NOMO-1 treated with DMSO at 0.1 percent for 48 hours (cell line): ENCODE data around the gene CLDN9.

ENCODE experiments used
- DNase-seq: peaks from one replicate; lab custom pipeline; 2025; ENCODE audit not compliant: unreplicated experiment; lab: John Stamatoyannopoulos, UW

Gene CLDN9

DNA sequence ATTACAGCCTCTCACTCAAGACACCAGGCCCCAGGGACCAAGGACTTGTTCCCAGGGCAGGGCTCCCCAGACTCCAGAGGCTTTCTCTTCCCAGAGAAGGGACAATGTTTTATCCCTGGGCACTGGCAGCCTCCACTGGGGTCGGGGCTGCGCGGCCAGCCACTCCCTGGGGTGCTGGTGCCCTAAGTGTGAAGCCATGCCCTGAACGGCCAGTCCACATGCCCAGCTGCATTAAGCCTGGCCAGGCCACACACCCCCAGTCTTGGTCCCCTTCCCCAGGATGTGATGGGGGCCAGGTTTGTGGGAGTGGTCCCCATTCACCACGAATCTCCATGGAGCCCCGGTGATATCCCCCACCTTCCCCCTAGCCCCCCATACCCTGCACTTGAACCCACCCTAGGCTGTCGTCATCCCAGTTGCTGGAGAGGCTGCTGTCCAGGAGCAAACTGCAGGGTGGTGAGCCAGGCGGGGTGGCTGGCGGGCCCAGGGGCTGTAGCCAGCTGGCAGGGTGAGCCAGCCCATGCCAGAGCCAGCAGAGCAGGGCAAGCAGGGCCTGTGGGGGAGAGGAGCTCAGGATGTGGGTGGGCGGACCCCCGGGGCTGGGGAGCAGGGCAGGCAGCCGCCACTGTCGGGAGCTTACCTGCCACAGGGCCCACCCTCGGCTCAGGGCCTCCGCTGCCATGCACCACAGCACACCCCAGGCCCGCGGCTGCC is 39.0 kb upstream of the CLDN9 start:
- DNase-seq = no peak

DNA sequence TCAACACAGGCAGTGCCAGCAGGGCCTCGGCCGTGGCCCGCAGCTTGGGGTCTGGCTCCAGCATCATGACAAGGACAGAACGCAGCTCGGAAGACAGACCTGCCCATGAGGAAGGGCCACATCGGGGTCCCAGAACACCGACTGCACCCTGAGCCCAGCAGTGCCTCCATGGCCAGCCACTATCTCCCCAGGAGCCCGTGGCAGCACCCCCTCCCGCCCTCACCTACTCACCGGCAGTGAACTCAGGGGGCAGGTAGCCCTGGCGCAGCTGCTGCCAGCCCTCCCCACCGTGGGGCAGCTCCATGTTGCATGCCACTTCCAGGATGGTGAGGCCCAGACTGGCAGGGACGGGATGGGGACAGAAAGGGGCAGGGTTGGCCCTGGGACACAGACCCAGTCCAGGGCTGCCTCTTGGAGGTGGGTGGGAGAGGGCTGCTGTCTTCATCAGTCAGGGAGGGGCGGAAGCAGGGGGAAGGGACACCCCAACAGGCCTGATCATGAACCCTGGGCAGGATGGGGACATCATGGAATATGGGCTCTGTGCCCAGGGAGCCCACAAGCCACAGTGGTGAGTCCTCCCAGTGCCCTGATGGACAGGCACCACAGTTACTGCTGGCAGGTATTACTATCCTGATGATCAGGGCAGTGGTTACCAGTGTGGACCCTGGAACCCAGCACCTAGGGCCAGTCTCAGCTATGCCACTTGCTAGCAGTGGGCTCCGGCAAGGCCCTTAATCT is 38.2 kb upstream of the CLDN9 start:
- DNase-seq = no peak

DNA sequence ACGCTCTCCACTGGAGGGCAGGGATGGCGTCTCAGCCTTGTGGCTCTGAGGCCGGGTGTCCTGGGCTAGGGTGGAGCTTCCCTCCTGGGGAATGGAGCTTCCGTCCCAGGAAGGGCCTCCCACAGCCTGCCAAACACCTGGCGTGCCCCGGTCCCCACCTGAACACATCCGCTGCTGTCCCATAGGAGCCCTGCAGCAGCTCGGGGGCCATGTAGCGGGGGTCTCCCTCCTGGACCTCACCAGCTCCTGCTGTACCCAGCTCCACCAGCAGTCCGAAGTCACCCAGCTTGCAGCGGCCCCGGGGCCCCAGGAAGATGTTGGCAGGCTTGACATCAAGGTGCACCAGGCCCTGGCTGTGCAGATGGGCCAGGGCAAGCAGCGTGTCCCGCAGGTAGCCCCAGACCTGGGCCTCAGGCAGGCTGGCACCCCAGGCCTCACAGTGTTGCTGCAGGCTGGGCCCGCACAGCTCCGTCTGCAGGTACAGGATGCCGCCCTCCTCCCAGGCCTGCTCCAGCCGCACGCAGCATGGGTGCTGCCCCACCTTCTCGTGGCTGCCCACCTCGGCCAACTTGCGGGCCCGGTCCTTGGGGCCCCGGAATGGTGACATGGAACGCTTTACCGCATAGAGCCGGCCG is 37.4 kb upstream of the CLDN9 start:
- no peak for DNase-seq

DNA sequence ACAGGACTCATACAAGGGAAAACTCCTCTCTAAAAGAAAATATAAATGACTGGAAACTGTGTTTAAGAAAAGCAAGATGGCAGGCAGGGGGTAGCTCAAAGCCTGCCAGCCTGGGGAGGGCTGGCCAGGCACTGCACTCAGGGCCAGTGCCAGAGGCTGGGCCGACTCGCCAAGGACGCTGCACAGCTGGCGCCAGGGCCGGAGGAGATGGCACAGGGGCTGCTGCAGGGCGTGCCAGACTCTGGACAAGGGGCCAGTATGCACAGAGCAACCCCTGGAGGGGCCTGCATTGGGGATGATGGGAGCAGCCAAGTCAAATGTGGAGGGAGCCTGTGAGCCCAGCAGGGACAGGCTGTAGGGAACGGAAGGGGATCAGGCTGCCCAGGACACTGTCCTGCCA is 36.5 kb upstream of the CLDN9 start:
- DNase-seq = no peak

DNA sequence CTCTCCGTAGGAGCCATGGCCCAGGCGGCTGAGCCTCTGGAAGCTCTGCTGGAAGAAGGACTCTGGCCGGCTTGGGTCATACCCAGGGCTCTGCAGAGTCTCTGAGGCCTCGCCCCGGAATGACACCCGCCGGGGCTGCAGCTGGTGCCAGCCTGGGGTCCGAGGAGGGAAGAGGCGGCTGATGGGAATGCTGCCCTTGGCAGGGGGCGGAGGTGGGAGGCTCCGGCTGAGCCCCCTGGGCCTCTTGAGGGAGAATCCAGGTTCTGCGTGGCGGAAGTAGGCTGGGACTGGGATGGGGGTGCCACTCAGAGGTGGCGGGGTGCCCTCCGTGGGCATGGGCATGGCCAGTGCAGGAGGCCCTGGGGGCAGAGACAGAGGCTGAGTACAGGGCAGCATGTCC is 36.0 kb upstream of the CLDN9 start:
- no peak for DNase-seq

DNA sequence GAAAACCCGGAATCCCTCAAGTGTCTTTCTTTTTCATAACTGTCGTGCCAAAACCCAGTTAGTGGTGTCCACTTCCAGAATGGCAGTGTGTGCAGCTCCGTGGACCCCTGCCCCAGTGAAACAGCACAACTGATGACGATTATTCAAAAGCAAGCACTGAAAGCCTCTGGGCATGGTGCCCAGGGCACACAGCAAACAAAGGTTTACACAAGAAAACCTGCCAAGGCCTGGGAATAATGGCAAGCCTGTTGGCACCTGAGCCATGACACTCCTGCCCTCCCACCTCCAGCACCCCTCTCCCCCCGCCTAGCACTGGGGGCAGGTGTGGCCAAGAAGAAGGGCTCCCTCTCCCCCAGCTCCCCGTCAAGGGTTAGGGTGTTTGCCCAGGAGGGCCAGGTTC is 35.3 kb upstream of the CLDN9 start:
- DNase-seq = no peak

DNA sequence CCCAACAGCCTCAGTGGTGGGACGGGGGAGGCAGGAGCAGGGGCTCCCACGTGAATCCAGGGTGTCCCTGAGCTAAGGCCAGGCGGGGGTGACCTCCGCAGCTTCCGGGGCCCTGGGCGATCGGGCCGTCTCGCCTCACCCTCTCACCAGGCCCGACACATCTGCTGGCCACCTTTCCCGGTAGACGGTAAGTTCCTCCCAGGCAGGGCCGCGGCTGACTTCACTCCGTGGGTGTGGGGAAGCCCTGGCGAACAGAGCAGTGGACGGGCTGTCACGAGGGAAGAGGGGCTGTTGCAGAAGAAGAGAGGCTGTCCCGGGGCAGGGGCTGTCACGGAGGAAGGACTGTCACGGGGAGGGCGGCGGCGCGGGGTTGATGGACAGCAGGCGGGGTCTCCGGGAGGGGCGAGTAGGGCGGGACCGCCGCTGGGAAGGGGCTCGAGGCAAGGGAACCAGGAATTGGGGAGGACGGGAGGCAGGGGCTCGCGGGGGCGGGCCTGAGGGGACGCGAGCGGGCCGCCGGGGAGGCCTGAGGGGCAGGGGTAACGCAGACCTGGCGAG is 33.0 kb upstream of the CLDN9 start:
- peak; percentile 10 for DNase-seq

DNA sequence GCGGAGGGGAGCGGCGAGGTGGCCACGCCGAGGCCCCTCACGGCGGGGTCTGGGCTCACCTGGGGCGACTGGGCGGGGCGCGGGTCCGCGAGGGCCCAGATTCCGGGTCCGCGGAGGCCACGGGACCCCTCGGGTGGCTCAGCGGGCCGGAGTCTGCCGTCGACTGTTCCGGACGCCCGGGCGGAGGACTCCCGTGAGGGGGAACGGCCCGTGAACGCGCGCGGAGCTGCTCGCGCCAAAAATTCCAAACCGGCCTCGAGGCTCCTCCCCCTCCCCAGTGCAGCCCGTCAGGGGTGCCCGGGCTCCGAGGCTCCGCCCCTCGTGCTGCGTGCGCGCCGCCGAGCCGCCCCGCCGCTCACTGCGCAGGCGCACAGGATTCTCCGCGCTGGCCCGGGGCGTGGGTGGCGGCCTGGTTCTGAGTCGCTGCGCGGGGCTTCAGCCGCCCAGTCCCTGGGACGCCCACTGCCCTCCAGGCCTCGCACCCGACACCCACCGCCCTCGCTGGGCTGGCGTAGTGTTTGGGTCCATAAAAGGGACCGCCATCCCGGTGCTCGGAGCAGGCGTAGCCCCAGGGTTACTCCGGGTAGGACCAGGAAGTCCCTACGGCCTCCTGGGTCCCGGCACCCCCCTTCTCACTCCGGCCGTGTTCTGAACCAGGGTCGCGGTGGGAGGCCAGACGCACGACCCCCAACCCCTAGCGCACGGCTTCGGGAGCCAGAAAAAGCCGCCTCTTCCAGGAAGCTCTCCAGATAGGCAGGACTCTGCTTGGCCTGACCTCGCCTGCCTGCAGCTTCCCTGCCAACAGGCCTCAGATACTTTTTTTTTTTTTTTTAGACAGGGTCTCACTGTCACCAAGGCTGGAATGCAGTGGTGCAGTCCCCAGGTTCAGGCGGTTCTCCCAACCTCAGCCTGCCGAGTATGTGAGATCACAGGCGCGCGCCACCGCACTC is 32.2 kb upstream of the CLDN9 start, which contains the start of gene PKMYT1:
Gene PKMYT1 (minus strand): TSS at position 220 of the 950 bp plus-strand sequence. CDS start 789 bp downstream, outside the sequence.
- peak; percentile 86 for DNase-seq

DNA sequence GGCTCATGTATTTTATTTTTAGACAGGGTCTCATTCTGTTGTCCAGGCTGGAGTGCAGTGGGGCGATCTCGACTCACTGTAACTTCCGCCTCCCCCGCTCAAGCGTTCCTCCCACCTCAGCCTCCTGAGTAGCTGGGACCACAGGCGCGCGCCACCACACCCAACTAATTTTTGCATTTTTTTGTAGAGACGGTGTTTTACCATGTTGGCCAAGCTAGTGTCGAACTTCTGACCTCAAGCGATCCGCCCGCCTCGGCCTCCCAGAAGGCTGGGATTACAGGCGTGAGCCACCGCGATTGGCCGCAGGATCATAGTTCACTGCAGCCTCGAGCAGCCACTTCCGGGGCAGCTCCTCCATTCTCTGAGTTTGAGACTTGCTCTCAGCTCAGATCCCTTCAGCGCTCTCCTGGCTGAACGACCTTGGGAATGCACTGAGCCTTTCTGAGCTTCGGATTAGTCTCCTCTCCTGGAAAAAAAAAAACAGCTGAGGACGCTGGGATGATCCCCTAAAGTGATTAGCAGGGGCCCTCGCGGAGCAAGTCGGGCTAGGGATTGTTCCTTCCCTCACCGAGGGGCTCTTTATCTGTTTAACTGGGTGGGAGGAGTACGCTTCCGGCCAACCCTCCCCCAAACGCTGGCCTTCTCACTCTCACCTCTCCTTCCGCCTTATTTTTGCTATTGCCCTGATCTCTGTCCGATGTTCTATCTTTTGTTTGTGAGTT is 31.4 kb upstream of the CLDN9 start:
- no peak for DNase-seq

DNA sequence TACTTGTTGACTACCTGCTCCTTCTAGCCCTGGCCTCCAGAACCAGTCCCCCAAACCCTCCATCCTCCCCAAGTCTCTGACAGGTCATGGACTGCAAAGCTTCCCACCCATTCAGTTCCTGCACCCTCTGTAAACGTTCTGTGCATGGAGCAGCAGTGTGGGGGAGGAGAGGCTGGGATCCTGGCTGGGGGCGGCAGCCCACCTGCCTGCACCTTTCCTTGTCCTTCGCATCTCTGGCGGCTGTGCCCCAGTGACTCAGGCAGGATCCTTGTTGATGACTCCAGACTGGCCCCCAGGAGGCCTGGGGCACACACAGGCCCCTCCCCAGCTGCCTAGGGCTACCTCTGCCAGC is 30.8 kb upstream of the CLDN9 start:
- no peak for DNase-seq

DNA sequence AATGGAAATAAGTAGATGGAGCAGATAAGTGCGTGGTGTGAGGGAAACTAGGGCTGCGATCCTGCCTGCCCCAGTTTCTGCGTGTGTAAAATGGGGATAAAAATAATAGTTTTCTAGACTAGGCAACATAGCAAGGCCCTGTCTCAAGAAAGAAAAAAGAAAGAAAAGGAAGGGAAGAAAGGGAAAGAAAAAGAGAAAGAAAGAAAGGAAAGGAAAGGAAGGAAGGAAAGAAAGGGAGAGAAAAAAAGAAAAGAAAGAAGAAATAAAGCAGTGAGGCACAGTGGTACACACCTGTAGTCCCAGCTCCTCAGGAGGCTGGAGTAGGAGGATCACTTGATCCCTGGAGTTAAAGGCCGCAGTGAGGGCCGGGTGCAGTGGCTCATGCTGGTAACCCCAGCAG is 30.3 kb upstream of the CLDN9 start:
- no peak for DNase-seq

DNA sequence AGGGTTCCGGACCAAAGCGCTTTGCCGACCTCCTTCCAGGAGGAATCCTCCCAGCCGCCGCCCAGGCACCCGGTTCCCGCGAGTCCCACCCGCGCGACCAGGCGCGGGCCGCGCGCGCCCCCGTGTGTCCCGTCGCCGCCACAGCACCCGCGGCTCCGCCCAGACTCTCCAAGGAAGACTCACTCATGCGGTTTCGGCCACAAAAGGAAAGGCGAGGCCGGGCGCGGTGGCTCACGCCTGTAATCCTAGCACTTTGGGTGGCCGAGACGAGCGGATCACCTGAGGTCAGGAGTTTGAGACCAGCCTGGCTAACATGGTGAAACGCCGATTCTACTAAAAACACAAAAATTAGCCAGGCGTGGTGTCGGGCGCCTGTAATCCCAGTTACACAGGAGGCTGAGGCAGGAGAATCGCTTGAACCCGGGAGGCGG is 29.0 kb upstream of the CLDN9 start:
- peak; percentile 67 for DNase-seq

DNA sequence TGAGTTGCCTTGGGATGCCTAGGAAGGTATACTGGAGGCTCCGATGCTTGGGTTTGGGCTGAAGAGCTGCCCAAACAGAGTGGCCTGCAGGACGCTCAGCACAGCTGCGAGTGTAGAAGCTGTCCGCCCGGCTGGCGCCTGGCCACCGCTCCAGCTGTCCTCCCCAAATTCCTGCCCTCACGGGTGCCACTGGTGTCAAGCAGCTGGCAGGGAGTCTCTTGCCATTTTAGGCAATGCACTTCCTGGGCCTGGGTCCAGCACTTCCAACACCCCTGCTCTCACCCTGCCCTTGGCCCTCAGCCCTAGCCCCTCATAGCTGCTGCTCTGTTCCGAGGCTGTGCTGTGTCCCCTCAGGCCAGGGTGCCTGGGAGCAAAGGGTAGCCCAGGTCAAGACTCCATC is 27.3 kb upstream of the CLDN9 start:
- DNase-seq = no peak

DNA sequence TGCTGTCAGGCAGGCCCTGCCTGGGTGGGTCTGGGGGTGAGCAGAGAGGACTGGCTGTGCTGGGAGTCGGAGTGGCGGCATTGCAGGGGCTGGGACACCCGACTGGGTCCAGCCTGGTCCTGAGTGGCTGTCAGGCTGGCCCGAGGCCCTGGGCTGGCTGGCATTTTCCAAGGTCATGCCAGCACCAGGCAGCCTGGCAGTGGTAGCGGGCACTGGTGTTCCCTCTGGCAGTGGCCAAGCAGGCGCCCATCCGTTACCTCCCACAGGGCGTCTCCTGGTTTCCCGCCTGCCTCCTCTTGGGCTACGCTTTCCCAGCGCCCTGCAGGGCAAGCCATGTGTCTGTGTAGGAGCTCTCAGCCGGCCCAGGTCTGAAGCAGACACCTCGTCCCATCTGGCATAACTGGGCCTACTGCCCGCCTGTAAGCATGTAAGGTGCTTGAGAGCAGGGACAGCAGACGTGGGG is 26.8 kb upstream of the CLDN9 start:
- DNase-seq = no peak

DNA sequence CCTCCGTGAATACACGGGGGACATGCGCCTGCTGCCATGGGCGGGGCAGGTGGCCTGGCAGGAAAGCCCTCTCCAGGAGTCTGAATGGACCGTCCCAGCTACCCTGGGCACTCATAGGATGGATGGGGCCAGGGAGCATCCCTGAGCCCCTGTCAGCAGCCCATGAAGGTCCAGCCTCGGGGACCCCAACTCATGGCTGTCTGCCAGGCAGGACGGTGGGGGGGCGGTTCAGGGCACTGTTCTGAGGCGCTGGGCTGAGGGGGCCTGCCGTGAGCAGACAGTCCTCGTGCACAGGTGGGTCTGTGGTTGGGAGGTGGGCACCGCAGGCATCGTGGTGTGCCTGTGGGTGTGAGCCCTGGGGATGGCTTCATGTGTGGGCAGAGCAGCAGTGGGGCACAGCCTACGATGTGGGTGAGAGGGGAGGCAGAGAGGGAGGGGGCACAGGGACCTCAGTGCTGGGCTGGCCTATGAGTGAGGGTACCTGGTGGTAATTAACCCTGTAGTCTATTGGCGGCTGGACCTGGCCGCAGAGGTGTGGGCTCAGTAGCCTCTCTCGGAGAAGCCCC is 26.0 kb upstream of the CLDN9 start:
- DNase-seq = no peak

DNA sequence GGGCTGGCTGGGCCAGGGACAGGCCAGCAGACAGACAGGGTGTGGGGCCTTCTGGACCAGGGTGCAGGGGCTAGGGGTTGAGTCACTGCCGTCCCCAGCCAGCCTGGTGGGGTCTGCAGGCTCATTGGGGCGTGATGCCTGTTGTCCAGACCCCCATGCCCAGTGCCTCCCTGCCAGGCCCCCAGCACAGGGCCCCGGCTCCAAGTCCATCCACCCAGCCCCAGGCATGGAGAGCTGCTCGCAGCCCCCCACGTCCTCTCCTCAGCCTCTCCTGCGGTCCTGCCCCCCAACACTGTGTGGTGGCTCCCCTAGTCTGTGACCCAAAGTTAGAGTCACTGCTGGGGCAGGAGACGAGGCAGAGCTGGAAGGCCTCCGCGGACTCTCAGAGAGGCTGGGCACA is 25.4 kb upstream of the CLDN9 start:
- no peak for DNase-seq

DNA sequence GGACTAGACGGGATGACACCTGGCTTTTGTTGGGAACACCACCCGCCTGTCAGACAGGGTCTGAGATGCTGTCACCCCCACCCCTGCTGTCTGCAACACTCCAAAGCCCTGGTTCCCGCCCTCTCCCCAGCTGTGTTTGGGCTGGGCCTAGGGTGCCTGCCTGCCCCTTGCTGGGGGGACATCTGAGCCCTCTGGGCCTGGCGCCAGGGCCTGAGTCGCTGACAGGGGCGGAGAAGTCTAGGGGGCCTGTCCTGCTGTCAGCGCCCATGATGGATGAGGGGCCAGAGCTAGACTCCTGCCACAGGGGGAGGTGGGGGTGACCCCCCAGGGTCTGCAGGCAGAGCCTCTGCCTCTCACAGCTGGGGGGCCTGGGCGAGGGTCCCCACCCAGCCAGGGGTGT is 24.9 kb upstream of the CLDN9 start:
- DNase-seq = no peak

DNA sequence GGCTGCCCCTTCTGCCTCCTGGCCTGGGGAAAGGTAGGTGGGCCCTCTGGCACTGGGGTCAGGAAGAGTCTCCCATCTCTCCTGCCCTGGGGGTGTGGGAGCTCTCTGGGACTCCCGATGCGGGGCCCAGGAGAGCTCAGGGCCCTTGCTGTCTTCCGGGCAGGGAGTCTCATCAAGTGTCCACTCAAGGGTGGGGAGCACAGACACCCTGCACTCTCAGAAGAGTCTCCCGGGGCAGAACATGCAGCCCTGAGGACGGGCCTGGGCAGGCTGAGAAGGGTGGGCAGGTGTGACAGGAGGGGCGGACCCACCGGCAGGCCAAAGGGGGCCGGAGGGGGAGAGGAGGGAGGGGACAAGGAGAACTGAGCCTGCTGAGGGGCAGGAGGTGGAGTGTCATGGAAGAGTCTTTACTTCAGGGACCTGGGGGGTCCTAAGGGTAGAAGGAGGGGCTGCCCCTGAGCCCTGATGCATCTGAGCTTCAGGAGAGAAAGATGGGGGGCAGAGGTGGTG is 24.1 kb upstream of the CLDN9 start:
- no peak for DNase-seq

DNA sequence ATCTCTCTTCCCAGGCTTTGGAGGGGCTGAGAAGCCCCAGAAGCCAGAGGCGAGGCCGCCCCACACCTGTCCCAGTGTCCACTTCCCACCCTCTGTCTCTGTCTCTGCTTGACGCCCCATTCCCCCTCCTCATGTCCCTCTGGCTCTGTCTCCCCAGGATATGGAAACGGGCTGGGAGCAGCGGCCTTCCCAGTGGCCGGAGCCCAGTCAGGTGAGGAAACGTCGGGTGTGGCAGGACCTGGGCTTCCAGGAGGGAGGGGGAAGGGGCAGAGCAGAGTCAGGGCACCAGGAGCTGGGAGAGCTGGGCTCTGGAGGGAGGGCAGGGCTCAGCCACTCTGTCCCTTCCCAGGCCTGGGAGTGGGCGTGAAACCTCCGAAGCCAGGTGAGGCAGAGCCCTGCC is 21.8 kb upstream of the CLDN9 start:
- no peak for DNase-seq
